Measurements from ENCODE around the gene SOX5. TPM values are rescaled to one million over a fixed set of nuclear protein-coding genes. Genes with fewer than 3 reads are reported as not detected.

The SOX5 gene
- total and polyA plus RNA-seq, 2 experiments from 2014 or later: 1.0 to 4.7 TPM

DNA sequence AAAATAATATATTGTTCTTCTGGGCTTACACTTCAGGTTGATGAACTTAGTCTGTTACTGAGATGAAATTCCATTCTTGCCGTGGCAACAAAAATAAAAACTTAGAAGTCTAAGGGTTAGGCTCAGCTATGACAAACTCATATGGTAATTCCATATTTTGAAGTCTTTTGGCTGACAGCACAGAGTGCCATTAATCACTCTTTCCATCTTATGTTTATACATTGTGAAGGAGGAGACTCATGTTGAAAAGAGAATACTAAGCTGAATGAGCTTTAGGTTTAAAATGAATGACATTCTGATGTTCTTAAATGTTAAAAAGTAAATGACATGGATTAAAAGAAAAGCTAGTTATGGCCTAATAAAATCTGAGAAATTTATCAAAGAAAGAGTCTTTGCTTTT lies 291.9 kb downstream of the SOX5 start:
- no peaks in the 10 kb centered on the region for H3K27me3 ChIP-seq (ENCODE audit: insufficient read depth)
- peaks cover 2% of the 10 kb centered on the region for H3K27me3 Mint-ChIP-seq (ENCODE audit: insufficient read depth, low read depth, poor library complexity)
- no peaks in the 10 kb centered on the region for H3K9me3 Mint-ChIP-seq
- no peak overlapping the region for H3K27ac Mint-ChIP-seq
- H3F3A ChIP-seq (replicated peaks; ENCODE audit: low read depth): no peaks in the 10 kb centered on the region
- no peaks in the 10 kb centered on the region for H3K9me2 ChIP-seq (ENCODE audit: insufficient read depth)
- H3K4me3 ChIP-seq: no peak overlapping the region
- H3K4me3 Mint-ChIP-seq: no peak overlapping the region
- H3K36me3 Mint-ChIP-seq (ENCODE audit: low read depth): no peaks in the 10 kb centered on the region
- no peaks in the 10 kb centered on the region for H3K4me1 Mint-ChIP-seq
- H3K4me2 ChIP-seq: no peak overlapping the region
- DNase-seq (ENCODE audit: low spot score) (no peak), ATAC-seq (no peak)
- no peaks in the 10 kb centered on the region for H4K20me1 ChIP-seq (replicated peaks; ENCODE audit: insufficient read depth)
- TF ChIP-seq, protein P1, sequence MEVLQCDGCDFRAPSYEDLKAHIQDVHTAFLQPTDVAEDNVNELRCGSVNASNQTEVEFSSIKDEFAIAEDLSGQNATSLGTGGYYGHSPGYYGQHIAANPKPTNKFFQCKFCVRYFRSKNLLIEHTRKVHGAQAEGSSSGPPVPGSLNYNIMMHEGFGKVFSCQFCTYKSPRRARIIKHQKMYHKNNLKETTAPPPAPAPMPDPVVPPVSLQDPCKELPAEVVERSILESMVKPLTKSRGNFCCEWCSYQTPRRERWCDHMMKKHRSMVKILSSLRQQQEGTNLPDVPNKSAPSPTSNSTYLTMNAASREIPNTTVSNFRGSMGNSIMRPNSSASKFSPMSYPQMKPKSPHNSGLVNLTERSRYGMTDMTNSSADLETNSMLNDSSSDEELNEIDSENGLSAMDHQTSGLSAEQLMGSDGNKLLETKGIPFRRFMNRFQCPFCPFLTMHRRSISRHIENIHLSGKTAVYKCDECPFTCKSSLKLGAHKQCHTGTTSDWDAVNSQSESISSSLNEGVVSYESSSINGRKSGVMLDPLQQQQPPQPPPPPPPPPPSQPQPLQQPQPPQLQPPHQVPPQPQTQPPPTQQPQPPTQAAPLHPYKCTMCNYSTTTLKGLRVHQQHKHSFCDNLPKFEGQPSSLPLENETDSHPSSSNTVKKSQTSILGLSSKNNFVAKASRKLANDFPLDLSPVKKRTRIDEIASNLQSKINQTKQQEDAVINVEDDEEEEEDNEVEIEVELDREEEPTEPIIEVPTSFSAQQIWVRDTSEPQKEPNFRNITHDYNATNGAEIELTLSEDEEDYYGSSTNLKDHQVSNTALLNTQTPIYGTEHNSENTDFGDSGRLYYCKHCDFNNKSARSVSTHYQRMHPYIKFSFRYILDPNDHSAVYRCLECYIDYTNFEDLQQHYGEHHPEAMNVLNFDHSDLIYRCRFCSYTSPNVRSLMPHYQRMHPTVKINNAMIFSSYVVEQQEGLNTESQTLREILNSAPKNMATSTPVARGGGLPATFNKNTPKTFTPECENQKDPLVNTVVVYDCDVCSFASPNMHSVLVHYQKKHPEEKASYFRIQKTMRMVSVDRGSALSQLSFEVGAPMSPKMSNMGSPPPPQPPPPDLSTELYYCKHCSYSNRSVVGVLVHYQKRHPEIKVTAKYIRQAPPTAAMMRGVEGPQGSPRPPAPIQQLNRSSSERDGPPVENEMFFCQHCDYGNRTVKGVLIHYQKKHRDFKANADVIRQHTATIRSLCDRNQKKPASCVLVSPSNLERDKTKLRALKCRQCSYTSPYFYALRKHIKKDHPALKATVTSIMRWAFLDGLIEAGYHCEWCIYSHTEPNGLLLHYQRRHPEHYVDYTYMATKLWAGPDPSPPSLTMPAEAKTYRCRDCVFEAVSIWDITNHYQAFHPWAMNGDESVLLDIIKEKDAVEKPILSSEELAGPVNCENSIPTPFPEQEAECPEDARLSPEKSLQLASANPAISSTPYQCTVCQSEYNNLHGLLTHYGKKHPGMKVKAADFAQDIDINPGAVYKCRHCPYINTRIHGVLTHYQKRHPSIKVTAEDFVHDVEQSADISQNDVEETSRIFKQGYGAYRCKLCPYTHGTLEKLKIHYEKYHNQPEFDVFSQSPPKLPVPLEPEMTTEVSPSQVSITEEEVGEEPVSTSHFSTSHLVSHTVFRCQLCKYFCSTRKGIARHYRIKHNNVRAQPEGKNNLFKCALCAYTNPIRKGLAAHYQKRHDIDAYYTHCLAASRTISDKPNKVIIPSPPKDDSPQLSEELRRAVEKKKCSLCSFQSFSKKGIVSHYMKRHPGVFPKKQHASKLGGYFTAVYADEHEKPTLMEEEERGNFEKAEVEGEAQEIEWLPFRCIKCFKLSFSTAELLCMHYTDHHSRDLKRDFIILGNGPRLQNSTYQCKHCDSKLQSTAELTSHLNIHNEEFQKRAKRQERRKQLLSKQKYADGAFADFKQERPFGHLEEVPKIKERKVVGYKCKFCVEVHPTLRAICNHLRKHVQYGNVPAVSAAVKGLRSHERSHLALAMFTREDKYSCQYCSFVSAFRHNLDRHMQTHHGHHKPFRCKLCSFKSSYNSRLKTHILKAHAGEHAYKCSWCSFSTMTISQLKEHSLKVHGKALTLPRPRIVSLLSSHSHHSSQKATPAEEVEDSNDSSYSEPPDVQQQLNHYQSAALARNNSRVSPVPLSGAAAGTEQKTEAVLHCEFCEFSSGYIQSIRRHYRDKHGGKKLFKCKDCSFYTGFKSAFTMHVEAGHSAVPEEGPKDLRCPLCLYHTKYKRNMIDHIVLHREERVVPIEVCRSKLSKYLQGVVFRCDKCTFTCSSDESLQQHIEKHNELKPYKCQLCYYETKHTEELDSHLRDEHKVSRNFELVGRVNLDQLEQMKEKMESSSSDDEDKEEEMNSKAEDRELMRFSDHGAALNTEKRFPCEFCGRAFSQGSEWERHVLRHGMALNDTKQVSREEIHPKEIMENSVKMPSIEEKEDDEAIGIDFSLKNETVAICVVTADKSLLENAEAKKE (CRISPR knock-in tag; IDR thresholded peaks at IDR 0.05): no peak
- TF ChIP-seq, protein P2, sequence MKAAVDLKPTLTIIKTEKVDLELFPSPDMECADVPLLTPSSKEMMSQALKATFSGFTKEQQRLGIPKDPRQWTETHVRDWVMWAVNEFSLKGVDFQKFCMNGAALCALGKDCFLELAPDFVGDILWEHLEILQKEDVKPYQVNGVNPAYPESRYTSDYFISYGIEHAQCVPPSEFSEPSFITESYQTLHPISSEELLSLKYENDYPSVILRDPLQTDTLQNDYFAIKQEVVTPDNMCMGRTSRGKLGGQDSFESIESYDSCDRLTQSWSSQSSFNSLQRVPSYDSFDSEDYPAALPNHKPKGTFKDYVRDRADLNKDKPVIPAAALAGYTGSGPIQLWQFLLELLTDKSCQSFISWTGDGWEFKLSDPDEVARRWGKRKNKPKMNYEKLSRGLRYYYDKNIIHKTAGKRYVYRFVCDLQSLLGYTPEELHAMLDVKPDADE (IDR thresholded peaks at IDR 0.05): no peak
- TF ChIP-seq EZH2phosphoT487 (IDR thresholded peaks at IDR 0.05; ENCODE audit: unreplicated experiment): no peak
- TF ChIP-seq, protein P3, sequence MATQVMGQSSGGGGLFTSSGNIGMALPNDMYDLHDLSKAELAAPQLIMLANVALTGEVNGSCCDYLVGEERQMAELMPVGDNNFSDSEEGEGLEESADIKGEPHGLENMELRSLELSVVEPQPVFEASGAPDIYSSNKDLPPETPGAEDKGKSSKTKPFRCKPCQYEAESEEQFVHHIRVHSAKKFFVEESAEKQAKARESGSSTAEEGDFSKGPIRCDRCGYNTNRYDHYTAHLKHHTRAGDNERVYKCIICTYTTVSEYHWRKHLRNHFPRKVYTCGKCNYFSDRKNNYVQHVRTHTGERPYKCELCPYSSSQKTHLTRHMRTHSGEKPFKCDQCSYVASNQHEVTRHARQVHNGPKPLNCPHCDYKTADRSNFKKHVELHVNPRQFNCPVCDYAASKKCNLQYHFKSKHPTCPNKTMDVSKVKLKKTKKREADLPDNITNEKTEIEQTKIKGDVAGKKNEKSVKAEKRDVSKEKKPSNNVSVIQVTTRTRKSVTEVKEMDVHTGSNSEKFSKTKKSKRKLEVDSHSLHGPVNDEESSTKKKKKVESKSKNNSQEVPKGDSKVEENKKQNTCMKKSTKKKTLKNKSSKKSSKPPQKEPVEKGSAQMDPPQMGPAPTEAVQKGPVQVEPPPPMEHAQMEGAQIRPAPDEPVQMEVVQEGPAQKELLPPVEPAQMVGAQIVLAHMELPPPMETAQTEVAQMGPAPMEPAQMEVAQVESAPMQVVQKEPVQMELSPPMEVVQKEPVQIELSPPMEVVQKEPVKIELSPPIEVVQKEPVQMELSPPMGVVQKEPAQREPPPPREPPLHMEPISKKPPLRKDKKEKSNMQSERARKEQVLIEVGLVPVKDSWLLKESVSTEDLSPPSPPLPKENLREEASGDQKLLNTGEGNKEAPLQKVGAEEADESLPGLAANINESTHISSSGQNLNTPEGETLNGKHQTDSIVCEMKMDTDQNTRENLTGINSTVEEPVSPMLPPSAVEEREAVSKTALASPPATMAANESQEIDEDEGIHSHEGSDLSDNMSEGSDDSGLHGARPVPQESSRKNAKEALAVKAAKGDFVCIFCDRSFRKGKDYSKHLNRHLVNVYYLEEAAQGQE (IDR thresholded peaks at IDR 0.05; ENCODE audit: unreplicated experiment): no peak
- H3K4me1 ChIP-seq (ENCODE audit: insufficient read depth): no peaks in the 10 kb centered on the region
- H3K36me3 ChIP-seq (ENCODE audit: insufficient read depth): no peaks in the 10 kb centered on the region
- no peaks in the 10 kb centered on the region for H3K79me2 ChIP-seq (replicated peaks; ENCODE audit: insufficient read depth)
- H3K27ac ChIP-seq (ENCODE audit: low read depth): no peak overlapping the region
- H2AFZ ChIP-seq: no peak overlapping the region
